HG02759 (cell line): Measurements from ENCODE around the gene C1orf174.

Experiments
- ATAC-seq: cut with Tn5 transposase; IDR thresholded peaks from one replicate; pipeline ENCODE4 v1.9.1; 2021; ENCODE audit warnings: mild to moderate bottlenecking, moderate library complexity; ENCODE audit not compliant: unreplicated experiment

The C1orf174 gene

DNA sequence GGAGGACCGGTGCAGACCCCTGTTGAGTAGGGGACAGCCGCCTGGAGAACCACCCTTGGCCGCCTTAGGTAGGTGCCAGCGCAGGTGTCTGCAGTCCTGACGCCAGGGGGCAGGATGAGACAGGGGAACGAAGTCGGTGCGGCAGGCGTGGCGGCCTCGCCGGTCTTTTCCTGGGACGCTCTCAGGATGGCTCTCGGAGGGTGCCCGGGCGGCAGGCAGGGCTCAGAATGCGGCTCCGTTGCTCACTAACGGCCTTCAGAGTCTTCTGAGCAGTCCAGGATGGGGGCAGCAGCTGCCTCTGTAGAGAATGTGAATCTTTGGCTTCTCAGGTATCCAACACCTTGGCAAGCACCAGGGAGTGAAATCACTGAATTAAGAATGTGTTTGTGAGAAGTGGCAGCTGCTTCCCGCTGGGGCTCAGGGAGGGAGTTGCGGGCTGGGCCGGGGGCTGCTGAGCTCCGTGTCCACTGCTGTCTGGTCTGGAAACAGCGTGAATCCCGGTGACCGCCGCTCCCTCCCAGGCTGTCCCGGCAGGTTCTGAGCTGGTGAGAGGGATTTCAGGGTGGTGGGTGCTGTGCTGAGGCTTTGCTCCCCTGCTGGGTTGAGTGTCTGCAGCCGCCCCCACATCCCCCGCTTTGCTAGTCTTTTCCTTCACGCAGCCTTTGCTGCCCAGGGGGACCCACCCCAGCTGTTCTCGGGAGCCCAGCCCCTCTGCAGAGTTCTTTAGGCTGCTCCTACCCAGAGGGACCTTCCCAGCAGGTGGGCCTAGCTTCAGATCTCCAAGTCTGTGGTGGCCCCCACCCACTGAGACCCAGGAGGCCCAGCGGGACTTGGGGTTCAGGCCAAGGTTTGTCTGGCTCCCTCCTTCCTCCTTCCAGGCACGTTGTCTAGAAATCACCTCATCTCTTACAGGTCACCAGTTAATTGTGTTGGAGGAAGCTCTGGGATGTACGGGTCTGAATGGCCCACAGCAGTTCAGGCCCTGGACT, 11.1 kb upstream of the C1orf174 start:
- ATAC-seq, result no peak

DNA sequence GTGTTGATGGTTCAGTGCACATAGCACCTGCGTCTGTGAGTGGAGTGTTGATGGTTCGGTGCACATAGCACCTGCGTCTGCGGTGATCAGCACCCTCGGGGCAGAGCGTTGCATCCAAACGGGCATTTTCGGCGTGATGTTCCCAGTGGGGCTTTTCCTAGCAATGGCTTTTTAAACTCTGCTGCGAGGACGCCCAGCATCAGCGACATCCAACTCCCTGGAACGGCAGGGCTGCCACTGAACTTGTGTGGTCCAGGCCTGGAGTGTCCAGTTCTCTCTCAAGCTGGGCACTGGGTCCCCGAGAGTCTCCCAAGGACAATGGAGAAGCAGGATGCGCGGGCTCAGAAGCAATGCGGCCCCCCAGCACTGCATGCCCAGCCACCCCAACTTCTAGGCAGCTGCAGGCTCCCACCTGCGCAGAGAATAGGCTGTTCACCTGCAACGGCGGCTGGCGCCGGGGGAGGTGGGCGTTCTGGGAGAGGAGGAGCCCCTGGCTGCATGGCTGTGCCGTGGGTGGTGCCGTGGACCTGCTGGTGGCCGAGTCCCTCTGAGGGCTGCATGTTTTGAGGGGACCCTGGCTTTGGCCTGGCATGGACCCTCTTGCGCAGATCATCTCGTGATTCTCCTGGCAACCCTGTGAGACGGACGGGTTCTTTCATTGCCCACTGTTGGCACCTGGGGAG, 10.1 kb upstream of the C1orf174 start:
- no peak for ATAC-seq

DNA sequence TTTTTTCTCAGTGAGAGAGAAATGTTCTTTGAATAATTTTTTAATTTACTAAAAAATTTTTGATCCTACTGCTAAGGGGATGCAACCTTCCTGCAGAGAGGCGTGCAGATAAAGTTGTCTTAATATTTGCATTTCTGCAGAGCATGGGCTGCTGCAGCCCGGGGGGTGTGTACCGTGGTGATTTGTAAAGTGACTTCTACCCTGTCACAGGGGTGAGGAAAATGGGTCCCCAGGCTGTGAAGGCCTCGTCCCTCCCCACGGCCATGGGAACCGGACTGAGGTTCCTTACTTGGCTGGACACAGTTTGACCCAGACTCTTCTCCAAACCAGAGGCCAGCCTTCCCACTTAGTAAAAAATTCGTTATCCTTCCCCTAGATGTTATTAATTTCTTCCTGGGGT, 9.5 kb upstream of the C1orf174 start:
- no peak for ATAC-seq

DNA sequence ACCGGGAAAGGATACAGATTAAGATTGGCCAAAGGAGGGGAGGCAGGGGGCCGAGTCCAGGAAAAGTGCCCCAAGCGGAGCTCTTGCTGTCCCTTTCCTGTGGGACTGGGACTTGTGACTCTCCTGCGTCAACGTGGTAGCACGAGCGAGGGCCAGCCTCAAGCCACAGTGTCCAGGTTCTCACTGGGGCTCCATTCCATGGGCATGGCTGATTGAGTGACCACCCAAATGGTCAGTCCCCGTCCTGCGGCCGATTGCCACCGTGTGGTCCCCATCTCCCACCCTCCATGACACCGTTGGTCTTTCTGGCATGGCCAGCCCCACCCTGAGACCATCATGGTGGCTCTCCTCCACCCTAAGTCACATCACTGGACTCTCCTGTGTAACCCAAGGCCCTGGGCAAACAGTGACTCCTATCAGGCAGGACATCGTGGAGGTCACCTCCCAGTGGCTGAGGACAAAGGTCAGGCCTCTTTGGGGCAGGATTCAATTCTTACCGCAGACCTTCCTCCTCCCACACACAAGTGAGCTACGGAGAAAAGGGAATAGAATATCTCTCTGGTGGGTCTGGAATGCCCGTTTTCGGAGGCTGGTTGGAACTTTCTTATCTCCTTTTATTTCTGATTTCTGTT, 8.9 kb upstream of the C1orf174 start:
- ATAC-seq, result no peak

DNA sequence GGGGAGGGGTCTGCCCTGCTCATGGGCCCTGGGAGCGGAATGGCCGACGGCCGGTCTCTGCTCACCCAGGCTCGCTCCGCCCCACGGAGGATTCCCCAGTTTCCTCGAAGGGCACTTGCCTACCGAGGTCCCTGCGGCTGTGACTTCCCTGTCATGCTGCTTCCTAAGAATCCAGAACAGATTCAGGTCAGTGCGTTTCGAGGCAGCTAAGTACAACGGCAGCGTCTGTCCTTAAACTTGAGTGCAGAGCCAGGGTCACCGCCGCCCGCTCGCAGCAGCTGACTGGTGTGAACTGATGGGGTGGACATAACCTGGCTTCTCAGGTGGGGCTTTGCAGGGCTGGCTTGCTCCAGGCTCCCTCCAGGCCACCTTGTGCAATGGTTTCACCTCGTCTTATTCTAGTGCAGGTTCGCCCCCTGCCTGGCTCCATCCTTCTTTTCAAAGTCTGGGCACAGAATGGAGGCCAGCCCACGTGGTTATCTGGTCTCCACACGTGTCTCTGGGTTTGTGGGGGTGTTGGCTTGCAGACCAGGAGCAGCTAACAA, 7.6 kb upstream of the C1orf174 start:
- ATAC-seq, result no peak

DNA sequence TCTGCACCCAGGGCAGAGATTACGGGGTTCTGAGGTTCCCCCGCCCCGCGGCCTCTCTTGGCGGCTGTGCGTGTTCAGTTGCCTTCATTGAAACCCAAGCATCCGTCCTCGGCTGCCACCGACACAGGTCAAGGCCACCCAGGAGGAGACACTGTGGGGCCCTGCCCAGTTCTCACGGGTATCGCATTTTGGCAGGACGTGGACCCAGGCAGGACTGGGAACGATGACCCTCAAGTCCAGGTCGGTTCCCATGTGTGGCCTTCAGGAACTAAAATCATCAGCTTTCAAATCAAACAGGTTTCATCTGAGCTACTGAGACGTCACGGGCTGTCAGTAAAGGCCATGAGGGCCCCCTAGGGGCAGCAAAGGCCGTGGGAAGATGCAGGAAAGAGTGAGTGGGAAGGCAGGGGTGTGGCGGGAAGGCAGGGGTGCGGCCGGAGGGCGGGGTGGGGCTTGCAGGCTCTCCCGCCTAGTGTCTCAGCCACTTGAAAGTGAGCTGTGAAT, 7.0 kb upstream of the C1orf174 start:
- ATAC-seq, result no peak

DNA sequence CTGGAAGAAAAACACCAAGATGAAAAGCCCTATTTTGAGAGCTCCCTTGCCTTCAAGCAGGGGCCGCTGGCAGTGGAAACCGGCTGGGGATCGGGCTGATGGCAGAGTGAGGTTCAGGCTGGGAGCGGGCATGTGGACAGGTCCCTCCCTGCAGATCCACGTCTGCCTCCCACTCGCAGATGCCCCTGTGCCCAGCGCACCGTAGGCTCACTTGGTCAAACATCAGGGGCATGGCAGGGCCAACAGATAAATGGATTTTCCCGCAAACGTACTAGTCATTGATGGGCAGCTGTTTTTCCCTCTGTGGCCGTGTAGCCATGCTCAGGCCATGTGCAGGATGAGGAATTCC, 6.6 kb upstream of the C1orf174 start:
- ATAC-seq, result no peak

DNA sequence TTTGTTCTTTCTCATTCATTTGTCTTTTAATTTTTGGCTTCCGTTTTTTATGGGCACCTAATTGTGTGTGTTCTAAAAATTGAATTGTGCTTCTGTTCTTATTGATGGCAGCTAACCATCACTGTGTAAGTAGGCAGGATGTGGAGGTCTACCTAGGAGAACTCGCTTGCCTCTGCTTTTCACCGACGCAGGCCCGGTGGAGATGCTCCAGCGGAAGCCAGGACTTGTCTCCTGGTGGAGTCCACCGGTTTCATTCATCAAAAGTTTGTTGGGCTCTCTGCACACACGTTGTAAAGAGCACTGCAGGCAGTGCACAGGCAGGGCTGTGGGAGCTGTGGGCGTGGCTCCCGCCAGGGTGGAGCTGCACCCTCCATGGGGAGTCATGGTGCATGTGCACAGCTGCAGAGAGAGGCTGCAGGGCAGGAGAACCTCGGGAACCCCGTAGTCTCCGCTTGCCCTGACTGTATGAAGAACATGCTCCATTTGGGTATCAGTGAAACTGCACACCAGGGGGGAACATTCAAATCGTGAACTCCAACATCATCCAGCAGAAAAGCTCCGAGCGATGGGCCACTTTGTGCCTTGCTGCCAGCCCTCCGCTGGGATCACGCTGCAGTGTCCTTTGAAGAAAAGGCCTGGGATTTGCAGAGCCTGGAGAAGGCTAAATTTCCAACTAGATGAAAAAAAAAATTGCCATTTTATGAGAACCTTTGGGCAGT, 6.0 kb upstream of the C1orf174 start:
- no peak for ATAC-seq

DNA sequence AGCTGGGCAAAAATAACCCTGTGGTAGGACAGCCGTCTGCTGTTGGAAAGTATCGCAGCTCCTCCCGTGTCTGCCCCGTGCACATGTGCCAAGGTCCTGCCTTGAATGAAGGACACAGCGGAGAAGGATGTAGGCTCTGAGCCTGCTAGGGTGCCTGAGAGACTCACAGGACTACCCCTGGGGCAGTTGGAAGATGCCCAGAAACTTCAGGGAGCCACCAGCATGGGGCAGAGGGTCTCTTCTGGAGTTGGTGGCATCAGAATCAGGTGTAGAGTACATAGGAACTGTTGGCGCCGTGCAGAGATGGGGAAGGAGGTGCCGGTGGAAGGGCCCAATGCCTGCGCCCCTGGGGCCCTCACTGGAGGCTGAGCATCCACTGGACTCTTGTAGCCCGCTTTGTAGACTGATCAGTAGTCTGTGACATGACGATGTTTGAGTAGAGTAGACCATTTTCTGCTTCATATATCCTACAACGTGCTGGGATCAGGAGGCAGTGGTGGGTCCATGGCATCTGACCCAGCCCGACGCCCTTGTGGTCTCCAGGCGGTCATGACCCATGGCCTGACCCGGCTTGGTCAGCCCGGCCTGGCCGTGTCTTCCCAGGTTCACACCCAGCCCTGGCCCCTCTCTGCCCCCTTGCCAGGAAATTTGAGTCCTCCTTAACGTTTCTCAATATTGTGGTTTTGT, 5.3 kb upstream of the C1orf174 start:
- no peak for ATAC-seq

DNA sequence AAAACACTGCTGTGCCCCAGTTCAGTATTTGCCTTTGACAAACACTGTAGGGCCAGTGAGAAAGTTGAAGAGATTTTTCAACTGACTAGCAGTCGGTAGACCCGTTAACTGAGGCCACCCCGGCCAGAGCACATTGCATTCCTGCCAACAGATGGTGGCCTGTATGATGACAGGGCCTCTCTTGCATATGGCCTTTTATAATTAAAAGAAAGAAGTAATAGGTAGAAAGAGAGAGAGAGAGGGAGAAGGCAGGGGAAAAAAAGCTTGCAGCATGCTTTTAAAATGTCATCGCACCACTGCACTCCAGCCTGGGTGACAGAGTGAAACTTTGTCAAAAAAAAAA, 4.7 kb upstream of the C1orf174 start:
- ATAC-seq, result no peak

DNA sequence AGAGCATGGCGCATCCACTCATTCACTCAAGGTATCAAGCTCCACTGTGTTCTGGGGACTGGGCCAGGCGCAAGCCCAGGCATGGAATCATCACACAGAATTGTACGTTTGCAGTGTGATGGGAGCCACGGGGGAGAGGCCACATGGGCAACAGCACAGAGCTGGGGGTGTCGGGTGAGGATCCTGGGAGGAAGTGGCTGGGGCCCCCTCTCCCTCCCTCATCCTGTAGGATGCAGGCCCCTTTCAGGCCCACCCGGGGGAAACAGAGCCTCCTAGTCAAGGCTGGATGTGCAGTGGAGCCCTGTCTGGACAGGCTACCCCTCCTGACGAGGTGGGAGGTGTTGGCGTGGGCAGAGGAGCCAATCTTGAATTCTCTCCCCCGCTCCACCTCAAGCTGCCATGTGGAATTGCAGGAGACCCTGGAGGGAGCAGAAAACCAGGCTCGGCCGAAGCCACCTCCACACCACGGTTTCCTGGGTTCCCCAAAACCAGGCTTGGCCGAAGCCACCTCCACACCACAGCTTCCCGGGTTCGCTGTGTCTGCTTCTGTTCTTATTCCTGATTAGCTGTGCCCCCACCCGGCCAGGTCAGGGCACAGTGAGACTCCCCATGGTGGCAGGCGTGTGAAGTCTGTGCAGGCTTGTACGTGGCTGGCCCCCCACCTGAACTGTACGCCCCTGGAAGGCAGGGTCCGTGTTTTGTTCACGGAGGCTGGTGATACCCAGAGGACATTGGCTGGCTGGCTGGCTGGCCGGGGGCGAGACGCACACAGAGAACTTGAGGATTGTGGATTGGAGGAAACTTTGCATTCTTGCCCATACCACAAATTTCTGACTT, 4.2 kb upstream of the C1orf174 start:
- ATAC-seq, result no peak

DNA sequence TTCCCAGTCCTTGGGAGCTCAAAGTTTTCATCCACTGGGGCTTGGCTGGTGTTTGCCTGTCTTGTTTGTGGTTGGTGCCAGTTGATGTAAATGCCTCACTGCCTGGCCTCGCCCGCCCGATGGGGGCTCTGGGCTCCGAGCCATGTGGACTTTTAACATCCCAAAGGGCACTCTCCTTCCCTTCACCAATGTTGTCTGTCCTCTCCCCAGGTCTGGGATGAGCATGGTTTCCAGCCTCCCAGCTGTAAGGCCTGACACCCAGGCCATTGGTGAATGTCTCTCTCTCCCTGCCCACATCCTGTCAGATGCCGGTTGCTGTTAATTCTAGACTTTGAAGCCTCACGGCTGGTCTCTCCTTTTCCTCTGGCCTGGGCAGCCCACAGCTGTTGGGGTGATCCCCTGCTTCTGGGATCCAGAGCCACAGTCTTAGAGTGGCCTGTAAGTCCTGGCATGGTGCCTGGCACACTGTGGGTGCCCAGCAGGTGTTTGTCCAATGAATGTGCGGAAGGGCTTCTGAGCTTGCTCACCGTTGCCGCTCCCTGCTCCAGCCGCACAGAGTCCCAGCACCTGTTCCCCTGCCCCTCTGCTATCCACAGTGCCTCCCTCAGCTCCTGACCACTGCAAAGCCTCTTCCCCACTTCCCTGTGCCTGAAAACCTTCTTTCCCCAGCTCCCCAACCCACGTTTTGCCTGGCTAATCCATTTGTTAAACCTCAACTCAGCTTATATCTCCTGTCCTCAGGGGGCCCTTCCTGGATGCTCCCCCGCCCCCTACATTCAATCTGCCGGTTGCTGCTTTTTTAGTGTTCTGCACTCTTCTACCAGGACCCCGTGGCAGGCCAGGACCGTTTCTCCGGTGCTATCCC, 3.3 kb upstream of the C1orf174 start:
- no peak for ATAC-seq

DNA sequence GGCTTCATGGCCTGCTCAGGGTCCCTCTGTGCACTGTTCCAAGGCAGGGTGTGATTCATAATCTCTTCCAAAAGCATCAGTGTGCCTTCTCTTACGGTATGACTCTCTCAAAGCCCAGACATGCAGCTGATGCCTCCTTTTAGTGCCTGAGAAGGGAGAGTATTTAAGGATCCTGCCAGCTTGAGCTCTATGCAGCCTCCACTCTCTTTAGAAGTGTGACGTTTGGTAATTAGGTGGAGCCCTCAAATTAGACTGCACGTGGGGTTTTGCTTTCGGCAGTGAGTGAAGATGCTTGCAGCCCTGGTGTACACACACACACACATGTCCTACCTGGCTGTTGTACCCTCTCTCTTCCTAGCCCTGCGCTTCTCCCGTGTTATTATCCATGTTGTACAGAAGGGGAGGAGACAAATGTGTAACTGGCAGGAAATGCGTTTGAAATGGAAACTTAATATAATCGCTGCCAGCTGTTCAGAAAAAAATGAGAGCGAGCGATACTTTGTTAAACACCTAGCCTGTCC, 2.6 kb upstream of the C1orf174 start:
- ATAC-seq, result no peak

DNA sequence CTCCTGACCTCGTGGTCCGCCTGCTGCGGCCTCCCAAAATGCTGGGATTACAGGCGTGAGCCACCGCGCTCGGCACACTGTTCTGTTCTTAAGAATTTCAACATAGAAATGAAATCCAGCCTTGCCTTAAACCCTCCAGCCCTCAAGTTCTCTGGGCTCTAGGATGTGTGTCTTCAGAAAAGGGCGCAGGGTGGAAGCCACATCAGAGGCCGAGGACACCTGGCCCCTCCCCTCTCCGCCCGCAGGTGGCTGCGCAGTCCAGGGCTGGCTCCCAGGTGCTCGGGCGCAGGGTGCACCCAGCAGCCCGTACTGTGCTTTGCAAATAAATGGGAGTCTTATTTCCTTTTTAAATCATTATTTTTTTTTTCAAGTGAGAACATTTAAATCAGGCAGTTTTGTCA, 2.0 kb upstream of the C1orf174 start:
- ATAC-seq, result no peak

DNA sequence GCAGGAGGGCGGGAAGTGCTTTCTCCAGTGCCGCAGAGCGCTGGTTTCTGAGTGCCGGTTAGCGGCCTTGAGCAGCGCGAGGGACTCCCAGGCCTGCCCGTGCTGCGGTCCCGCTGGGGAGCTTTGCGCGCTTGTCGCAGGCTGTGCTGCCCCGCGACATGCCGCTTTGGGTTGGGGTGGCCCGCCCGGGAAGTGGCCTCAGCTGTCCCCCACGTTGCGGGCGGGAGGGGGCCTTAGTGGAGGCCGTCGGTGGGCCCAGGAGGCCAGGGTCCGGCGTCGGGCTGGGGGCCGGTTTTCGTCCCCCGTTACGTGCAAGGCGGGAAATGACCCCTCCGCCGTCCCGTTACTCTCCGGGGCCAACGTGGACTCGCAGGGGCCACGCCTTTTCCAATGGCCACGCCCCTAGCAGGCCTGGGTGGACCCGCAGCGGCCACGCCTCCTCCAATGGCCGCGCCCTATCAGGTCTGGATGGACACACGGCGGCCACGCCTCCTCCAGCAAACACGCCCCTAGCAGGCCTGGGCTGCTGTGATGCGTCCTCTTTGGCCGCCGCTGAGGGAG, 977 bp upstream of the C1orf174 start:
- ATAC-seq, result peak; percentile 59

DNA sequence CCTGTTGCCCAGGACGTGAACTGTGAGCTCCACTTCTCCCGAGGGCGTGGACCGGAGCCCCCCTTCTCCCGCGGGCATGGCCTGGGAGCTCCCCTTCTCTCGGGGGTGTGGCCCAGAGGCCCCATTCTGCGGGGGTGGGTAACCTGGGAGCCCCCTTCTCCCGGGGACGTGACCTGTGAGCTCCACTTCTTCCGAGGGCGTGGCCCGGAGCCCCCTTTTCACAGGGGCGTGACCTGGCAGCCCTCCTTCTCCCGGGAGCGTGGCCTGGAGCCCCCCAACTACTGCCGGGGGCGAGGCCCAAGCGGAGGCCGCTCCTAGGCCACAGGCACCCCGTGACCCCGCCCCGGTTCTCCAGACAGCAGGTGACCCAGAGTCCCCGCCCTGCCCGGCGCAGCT, 320 bp downstream of the C1orf174 start:
- no peak for ATAC-seq

DNA sequence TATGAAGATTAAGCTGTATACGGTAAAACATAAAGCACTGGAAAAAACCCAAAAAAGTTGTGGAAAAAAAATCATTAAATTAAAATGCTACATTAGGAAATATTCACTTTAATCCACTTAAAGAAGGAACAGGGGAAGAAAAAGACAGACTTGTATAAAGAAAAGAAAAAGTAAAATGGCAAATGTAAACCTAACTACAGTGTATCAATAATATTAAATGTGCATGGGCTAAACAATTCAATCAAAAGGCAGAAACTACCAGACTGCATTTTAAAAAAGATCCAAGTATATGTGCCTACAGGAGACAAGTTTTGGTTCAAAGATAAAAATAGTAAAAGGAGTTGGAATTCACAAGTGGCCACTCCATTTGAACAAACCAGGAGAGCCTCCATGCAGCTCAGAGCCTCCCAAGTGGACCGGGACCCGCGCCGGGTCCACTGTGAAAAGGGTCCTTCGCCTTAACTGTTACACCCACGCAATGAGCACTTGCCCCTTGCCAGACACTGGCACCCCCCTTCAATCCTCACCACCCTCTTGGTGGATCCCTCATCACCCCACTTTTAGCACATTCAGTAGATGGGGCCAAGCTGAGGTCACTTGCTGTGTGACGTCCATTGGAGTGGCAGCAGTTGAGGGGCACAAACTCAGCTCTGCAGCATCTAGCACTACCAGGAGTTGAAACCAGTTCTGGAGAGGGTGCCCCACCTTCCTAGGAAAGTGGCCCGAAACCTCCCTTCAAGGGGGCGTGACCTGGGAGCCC, 898 bp downstream of the C1orf174 start:
- ATAC-seq, result no peak
